ENCODE results near the gene KIF24. TPM values are rescaled to one million over a fixed set of nuclear protein-coding genes. Genes with fewer than 3 reads are reported as not detected.
A peak's percentile ranks its signal among the peaks of the same experiment; 100 is the strongest.
"Not testable (repeated sequence)": the region's sequence is repeated elsewhere in the genome, so short reads cannot be mapped to it uniquely, and the experiment has no call there.

The KIF24 gene
- total RNA-seq, 4 donors from 2014 or later = 1.5 to 2.9 (median 1.6) TPM

DNA sequence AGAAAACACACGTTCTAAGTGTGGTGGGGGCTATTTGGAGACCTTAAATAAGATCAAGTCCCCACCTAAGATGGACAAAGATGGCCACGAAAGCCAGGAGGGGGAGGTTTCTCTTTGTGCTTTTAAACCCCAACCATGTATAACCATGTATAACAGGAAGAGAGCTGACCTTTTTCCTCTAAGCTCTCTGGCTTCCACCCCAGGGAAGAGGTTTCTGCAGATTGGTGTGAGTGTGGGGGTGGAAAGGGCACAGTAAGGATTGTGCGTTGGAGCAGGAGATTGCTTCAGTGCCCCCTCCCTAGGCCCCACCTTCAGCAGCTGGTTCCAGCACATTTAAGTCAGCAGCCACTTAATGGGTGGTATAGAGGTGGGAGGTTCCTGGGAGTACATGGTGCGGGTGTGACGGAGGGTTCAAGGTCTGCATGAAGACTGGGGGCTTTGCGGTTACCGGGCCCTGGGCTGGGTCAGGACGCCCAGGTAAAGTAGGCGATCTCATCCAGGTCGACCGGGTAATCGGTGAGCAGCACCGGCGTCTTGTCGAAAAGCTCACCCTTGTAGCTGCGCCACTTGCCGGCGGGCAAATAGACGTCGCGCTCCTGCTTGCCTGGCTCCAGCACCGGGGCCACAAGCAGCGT, 41.4 kb upstream of the KIF24 start:
- TF ChIP-seq, protein P1, sequence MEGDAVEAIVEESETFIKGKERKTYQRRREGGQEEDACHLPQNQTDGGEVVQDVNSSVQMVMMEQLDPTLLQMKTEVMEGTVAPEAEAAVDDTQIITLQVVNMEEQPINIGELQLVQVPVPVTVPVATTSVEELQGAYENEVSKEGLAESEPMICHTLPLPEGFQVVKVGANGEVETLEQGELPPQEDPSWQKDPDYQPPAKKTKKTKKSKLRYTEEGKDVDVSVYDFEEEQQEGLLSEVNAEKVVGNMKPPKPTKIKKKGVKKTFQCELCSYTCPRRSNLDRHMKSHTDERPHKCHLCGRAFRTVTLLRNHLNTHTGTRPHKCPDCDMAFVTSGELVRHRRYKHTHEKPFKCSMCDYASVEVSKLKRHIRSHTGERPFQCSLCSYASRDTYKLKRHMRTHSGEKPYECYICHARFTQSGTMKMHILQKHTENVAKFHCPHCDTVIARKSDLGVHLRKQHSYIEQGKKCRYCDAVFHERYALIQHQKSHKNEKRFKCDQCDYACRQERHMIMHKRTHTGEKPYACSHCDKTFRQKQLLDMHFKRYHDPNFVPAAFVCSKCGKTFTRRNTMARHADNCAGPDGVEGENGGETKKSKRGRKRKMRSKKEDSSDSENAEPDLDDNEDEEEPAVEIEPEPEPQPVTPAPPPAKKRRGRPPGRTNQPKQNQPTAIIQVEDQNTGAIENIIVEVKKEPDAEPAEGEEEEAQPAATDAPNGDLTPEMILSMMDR (IDR thresholded peaks at IDR 0.05) = no peak
- no peak for TF ChIP-seq POLR2A (IDR thresholded peaks at IDR 0.05)
- DNase-seq = no peak
- H3K9me3 ChIP-seq = no peaks in the 10 kb centered on the region
- WGBS, 2 donors = 72 to 88% methylated on average over 9 to 16 of the region's 23 CpGs
- no peaks in the 10 kb centered on the region for H3K27me3 ChIP-seq
- H3K4me1 ChIP-seq = peaks cover 0 to 12% (median 5%) of the 10 kb centered on the region in 3 donors
- H3K4me3 ChIP-seq = peak overlapping the region in 3 of 4 donors; percentile 13 to 31 (median 19)
- intact Hi-C loops (cut with DNase I) = no loop called here
- peaks cover 0 to 55% (median 18%) of the 10 kb centered on the region in 3 donors for H3K36me3 ChIP-seq
- no peak overlapping the region for H3K27ac ChIP-seq

DNA sequence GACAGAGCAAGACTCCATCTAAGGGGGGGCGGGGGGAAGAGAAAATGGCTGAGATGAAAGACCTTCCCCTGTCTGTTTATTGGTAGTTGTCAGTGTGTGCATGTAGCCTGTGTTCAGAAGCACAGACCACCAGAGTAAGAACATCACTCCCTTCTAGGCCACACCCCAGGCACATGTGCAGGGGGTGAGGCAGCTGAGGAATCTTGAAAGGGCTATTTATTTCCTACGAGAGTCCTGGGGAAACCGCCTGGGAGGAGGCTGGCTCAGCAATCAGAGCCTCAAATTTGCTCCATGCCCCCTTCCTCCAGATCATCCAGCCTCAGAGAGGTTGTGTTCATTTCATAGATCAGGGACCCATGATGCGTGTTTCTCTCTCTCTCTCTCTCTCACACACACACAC, 40.6 kb upstream of the KIF24 start:
- peaks cover 0 to 3% (median 0%) of the 10 kb centered on the region in 3 donors for H3K4me1 ChIP-seq
- TF ChIP-seq, protein P1 (IDR thresholded peaks at IDR 0.05) = no peak
- no peak for TF ChIP-seq POLR2A (IDR thresholded peaks at IDR 0.05)
- H3K27me3 ChIP-seq = no peaks in the 10 kb centered on the region
- peaks cover 0 to 55% (median 18%) of the 10 kb centered on the region in 3 donors for H3K36me3 ChIP-seq
- no peaks in the 10 kb centered on the region for H3K9me3 ChIP-seq
- 86 to 92% methylated on average over 2 to 3 of the region's 4 CpGs for WGBS, 2 donors
- H3K4me3 ChIP-seq = no peak overlapping the region
- DNase-seq = no peak
- no peak overlapping the region for H3K27ac ChIP-seq
- intact Hi-C loops (cut with DNase I) = no loop called here

DNA sequence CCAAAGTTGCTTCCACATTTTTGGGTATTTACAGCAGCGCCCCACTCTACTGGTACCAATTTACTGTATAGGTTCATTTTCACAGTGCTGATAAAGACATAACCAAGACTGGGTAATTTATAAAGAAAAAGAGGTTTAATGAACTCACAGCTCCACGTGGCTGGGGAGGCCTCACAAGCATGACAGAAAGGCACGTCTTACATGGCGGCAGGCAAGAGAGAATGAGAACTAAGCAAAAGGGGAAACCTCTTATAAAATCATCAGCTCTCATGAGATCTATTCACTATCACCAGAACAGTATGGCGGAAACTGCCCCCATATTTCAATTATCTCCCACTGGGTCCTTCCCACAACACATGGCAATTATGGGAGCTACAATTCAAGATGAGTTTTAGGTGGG, 39.7 kb upstream of the KIF24 start:
- H3K27me3 ChIP-seq; H3K27ac ChIP-seq; H3K9me3 ChIP-seq; DNase-seq; H3K4me1 ChIP-seq; intact Hi-C loops (cut with DNase I); H3K4me3 ChIP-seq: not testable (repeated sequence)
- 93 to 97% methylated on average over 5 of the region's 5 CpGs for WGBS, 2 donors
- peaks cover 0 to 55% (median 18%) of the 10 kb centered on the region in 3 donors for H3K36me3 ChIP-seq

DNA sequence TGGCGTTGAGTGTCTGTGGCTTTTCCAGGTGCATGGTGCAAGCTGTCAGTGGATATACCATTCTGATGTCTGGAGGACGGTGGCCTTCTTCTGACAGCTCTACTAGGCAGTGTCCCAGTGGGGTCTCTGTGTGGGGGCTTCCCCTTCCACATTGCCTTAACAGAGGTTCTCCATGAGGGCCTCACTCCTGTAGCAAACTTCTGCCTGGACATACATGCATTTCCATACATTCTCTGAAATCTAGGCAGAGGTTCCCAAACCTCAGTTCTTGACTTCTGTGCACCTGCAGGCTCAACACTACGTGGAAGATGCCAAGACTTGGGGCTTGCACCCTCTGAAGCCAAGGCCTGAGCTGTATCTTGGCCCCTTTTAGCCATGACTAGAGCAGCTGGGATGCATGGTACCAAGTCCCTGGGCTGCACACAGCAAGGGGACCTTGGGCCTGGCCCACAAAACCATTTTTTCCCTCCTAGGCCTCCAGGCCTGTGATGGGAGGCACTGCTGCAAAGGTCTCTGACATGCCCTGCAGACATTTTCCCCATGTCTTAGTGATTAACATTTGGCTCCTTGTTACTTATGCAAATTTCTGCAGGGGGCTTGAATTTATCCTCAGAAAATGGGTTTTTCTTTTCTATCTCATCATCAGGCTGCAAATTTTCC, 38.8 kb upstream of the KIF24 start:
- H3K27ac ChIP-seq; H3K4me1 ChIP-seq; H3K4me3 ChIP-seq; H3K9me3 ChIP-seq; H3K27me3 ChIP-seq; intact Hi-C loops (cut with DNase I); DNase-seq: not testable (repeated sequence)
- H3K36me3 ChIP-seq = peaks cover 0 to 55% (median 18%) of the 10 kb centered on the region in 3 donors
- 91 to 93% methylated on average over 1 to 3 of the region's 3 CpGs for WGBS, 2 donors

DNA sequence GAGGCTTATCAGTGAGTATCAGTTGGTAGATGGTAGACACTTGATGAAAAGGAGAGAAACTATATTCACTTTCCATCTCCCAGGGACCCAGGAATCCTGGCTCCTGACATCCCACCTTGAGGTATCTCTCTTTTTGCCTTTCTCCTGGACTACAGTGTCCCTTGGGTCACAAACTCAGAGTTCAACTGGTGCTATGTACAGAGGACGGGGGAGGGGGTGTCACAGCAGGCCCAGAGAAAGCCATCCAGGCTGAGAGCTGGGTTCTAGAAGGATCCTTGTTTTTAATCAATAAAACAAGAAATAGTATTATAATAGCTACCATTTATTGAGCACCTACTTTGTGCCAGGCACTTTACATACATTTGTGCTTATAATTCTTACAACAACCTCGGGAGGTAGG, 37.3 kb upstream of the KIF24 start:
- WGBS, 2 donors = 91 to 92% methylated on average over 2 of the region's 2 CpGs
- Histone ChIP-seq H3K36me3 (peaks cover 0 to 42% (median 11%) of the 10 kb centered on the region in 3 donors), H3K27ac (no peak overlapping the region), H3K9me3 (no peaks in the 10 kb centered on the region), H3K4me3 (no peak overlapping the region), H3K4me1 (no peaks in the 10 kb centered on the region), H3K27me3 (no peaks in the 10 kb centered on the region)
- intact Hi-C loops (cut with DNase I) = no loop called here
- no peak for TF ChIP-seq POLR2A (IDR thresholded peaks at IDR 0.05)
- TF ChIP-seq, protein P1 (IDR thresholded peaks at IDR 0.05) = no peak
- DNase-seq = no peak

DNA sequence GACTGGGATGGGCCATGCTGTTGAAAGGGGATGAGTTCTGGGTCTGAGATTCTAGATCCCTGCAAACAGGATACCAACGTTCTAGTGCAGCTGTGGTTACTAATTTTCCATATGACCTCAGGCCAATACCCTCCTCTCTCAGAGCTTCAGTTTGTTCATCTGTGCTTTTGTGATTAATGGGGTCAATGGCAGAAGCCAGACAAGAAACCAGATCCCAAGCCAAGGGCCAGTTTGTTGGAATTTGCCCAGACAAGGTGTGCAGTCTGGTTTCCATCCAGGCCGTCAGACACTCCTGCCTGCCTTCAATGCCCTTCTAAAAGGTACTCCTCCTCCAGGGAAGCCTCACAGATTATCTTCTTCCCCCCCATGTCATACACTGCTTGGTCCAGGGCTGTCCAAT, 36.2 kb upstream of the KIF24 start:
- no peak for DNase-seq
- Histone ChIP-seq H3K4me3 (no peak overlapping the region), H3K27me3 (no peaks in the 10 kb centered on the region), H3K27ac (no peak overlapping the region), H3K4me1 (no peaks in the 10 kb centered on the region), H3K9me3 (no peaks in the 10 kb centered on the region), H3K36me3 (peaks cover 0 to 32% (median 6%) of the 10 kb centered on the region in 3 donors)
- TF ChIP-seq, protein P1 (IDR thresholded peaks at IDR 0.05) = no peak
- no peak for TF ChIP-seq POLR2A (IDR thresholded peaks at IDR 0.05)
- 68 to 77% methylated on average over 2 of the region's 2 CpGs for WGBS, 2 donors
- intact Hi-C loops (cut with DNase I) = no loop called here
